HG03045 (cell line): Measurements from ENCODE around the gene NOXA1.
"Not testable (repeated sequence)": the region's sequence is repeated elsewhere in the genome, so short reads cannot be mapped to it uniquely, and the experiment has no call there.

Experiments
- ATAC-seq: cut with Tn5 transposase; IDR thresholded peaks from one replicate; pipeline ENCODE4 v1.9.1; 2021; ENCODE audit warnings: mild to moderate bottlenecking, moderate library complexity; ENCODE audit not compliant: unreplicated experiment

NOXA1 gene

DNA sequence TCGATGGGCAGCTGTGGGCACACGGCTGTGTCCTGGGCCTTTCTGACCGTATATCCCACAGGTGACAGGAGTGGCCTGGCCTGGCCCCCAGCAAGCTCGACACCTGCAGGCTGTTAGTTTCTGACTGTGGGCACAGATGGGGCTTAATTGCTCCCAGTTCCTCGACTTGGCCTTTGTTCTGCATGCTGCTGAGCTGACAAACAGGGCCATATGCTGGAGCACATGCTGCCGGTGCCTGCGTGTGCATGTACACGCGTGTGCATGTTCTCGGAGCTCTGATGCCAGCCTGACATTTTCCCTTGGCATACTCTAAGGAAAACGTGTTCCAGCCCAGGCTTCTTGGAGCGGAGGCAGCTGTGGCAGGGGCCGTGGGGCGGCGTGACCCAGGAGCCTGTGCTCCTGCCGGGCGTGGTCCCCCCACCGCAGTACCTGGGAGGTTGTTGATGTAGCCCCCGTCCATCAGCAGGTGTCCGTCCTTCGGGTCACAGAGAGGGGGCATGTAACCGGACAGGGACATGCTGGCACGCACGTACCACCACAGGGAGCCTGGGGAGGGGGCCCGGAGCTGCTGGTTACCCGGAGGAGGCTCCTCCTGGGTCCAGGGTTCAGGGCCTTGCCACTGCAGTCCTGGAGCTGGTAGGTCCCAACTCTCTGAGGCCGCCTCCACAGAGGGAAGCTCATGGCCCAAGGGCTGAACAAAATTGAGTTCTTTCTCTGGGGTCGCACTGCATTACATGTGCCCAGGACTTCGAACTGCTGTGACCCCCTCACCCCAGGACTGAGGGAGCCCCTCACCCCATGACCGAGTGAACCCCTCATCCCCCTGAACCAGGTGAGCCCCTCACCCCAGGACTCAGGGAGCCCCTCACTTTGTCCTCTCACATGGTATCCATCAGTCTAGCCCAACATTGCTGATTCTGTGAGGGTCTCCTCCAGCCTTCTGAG, 40.1 kb downstream of the NOXA1 start:
- no peak for ATAC-seq

GRCh38 chr9:137463931-137464290, 40.7 kb downstream of the NOXA1 start:
- no peak for ATAC-seq

- ATAC-seq, result no peak
Observed at GRCh38 chr9:137464291-137464999, 41.3 kb downstream of the NOXA1 start.

DNA sequence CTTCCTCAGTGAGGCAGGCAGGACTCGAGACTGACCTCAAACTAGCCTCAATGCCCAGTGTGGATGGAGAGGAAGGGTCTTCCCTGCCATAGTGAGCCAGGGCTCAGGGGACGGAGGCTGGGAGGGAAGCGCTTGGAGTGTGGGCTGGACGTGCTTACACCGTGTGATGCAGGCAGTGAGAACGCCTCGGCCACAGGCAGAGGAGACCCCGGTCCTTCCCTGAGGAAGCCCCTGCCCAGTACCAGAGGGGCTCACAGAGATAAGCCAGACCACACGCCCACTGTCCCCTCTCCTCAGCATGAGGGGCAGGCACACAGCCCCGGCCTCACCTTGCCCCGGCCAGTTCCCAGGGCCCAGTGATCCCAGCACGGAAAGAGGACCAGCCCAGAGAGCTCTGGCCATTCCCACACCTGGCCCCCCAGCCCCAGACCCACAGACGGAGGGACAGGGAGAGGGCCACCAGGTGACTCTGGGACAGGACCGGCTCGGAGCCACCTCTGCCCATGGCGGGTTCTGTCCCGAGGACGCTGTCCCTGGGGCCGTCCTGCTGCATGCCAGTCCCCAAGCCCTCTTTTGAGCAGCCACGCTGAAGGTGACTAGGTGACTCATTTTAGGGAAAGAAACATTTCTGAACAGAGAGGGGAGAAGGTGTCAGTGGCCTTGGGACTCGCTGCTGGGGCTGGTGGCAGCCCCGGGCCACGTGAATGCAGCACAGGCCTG, 42.0 kb downstream of the NOXA1 start:
- no peak for ATAC-seq

- no peak for ATAC-seq
Observed at GRCh38 chr9:137465720-137466388, 42.7 kb downstream of the NOXA1 start.

DNA sequence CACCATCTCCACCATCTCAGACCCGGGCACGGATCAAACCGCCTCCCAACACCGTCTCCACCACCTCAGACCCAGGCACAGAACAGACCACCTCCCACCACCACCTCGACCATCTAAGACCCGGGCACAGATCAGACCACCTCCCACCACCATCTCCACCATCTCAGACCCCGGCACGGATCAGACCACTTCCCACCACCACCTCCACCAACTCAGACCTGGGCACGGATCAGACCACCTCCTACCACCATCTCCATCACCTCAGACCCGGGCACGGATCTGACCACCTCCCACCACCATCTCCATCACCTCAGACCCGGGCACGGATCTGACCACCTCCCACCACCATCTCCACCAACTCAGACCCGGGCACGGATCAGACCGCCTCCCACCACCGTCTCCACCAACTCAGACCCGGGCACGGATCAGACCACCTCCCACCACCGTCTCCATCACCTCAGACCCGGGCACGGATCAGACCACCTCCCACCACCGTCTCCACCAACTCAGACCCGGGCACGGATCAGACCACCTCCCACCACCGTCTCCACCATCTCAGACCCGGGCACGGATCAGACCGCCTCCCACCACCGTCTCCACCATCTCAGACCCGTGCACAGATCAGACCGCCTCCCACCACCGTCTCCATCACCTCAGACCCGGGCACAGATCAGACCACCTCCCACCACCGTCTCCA, 43.3 kb downstream of the NOXA1 start:
- ATAC-seq, result not testable (repeated sequence)

GRCh38 chr9:137467161-137467581, 44.0 kb downstream of the NOXA1 start:
- no peak for ATAC-seq

DNA sequence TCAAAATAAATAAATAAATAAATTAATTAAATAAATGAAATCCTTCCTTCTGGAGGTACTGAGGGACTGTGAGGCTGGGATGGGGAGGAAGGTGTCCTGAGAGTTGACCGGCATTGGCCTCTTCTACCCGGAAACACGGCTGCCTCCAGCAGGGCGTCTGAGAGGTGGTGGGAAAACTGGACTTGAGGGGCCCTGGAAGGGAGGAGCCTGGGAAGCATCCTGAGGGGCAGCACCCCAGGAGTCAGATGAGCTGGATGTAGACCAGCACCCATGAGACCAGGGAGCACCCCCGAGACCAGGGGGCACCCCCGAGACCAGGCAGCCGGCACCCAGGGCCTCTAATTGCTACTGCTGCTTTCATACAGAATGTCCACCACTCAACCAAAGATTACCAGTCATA, 44.7 kb downstream of the NOXA1 start:
- ATAC-seq, result no peak

- no peak for ATAC-seq
Observed at GRCh38 chr9:137470785-137471184, 47.6 kb downstream of the NOXA1 start.

DNA sequence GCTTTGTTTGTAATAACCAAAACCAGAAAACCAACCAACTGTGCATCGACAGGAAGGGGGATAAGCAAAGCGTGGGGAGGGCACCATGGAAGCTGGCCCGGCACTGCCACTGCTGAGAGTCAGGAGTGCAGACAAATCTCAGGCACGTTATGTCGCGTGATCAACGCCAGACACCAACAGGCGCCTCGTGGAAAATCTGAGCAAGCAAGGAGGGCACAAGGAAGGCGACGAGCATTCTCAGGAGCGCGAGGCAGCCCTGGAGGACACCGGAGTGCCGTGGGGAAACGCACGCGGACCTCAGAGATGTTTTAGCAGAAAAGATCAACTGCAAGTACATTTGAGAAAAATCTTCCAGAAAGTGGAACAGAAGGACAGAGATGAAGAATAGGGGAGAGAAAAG, 51.1 kb downstream of the NOXA1 start:
- ATAC-seq, result no peak

DNA sequence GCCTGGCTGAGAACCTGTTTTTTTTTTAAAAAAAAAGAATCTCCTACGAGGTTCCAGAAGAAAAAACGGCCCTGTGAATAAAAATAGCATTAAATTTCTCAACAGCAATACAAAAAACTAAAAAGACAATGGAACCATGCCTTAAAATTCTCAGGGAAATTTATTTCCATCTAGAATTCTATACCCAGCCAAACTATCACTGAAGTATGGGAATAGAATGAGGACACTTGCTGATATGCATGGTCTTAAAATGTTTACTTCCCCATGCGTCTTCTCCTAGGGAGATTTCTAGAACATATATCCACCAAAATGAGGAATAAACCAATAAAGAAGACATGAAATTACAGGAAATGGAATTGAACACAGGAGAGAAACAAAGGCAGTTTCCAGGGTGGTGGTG, 52.5 kb downstream of the NOXA1 start:
- ATAC-seq, result no peak

DNA sequence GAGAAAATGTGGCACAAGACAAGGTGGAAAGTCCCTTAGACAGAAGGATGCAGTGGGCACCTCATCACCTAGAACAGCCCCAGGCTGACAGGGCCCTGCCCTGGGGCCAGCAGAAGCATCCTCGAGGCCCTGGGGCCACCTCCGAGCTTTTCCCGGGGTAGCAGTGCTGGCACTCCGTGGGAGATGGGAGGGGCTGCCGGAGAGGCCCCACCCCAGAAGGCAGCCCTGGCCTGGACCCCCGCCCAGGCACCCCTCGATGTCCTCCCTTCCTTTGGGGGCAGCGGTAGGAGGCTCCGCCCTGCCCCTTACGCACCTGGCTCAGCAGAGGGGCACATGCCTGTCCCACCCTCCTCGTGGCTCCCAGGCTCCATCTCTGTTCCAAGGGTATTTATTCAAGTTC, 53.7 kb downstream of the NOXA1 start:
- ATAC-seq, result no peak

GRCh38 chr9:137477778-137478612, 54.8 kb downstream of the NOXA1 start:
- ATAC-seq, result no peak

- ATAC-seq, result no peak
Observed at GRCh38 chr9:137478613-137478961, 55.4 kb downstream of the NOXA1 start.

DNA sequence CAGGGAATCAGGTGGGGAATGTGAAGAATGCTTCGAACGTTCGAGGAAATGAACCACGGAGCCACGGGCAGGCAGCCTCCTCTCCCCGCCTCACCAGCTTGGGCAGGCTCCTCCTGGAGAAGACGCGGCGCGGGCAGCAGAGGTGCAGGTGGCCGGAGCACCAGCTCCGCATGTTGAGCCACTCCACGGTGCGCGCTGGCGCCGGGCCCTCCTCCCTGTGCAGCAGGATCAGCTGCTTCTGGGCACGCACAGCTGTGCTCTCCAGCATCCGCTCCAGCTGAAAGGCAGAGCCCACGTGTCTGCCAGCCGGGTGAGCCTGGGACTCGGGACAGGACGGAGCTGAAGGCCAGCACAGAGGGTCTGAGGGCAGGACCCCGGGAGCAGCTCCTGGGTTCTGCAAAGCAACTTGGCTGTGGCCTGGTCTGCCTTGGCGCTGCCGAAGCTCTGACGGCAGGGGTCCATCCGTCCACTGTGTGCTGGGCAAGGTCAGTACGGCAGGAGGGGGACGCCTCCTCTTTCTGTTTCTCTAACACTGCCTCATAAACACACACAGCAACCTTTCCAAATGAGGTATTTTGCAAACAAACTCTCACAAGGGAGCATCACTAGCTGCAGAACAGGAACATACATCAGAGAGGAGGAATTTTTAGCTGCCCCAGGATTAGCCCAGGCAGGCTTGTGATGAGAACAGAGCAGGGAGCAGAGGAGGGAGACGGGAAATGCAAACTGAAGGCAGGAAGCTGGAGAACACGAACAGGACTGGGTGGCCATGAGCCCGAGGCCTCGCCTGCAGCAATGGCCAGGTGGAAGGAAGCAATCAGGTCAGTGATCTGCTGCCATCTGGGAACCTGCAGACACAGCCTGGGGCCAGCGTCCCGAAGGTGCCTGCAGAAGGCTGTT, 56.0 kb downstream of the NOXA1 start:
- ATAC-seq, result no peak

- no peak for ATAC-seq
Observed at GRCh38 chr9:137479892-137480685, 56.9 kb downstream of the NOXA1 start.
